DMS114 treated with DMSO at 0.1 percent for 48 hours (cell line): ENCODE results near the gene ZBTB45.
"Not testable (repeated sequence)": the region's sequence is repeated elsewhere in the genome, so short reads cannot be mapped to it uniquely, and the experiment has no call there.

Source experiments
- DNase-seq: peaks from one replicate; lab custom pipeline; 2025; ENCODE audit not compliant: unreplicated experiment; lab: John Stamatoyannopoulos, UW

Gene ZBTB45

GRCh38 chr19:58539169-58539559 is 19.6 kb upstream of the ZBTB45 start:
- DNase-seq, result not testable (repeated sequence)

DNA sequence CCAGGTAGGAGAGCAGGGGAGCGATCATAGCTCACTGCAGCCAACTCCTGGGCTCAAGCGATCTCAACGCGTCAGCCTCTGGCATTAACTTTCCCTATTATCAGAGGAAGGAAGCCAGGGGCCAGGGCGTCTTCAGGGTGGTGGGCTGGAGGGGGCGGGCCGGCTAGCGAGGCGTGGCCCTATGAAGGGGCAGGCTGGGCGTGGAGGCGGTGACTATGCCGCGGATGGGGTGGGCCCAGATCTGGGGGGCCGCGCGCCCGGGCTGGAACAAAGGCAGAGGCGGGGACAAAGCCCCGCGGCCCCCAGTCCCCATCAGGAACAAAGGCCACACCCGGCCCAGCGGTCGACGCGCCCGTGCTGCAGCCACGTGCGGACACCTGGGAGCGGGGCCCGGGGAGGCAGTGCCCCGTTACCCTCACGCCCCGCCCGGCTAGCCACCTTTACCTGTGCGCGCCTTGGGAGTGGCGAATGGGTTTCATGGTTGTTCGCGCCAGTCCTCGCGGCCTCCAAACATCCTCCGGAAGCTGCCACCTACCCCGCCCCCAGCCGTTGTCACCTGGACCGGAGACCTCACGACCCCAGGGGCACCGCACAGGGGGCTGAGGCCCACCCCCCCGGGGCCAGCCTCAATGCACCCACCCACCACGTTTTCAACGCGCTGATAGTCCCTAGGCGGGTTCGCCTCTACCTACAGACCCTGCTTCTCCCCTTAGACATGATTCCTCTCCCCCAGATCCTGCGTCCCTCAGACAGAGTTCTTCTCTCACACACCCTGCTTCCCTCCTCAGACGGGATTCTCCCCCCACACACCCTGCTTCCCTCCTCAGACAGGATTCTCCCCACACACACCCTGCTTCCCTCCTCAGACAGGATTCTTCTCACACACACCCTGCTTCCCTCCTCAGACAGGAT is 18.9 kb upstream of the ZBTB45 start:
- DNase-seq, result no peak

GRCh38 chr19:58536852-58537798 is 17.5 kb upstream of the ZBTB45 start:
- no peak for DNase-seq

DNA sequence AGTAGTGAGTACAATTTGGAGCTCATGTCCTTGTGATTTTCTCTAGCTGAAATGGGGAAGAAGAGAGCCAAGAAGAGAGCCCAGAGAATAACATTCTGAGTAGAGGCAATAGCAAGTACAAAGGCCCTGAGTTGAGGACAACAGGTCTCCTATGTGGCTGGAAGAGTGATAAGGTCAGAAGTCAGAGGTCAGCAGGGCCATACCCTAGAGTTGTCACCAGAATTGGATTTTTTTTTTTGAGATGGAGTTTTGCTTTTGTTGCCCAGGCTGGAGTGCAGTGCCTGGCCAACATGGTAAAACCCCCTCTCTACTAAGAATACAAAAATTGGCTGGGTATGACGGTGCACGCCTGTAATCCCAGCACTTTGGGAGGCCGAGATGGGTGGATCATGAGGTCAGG is 16.2 kb upstream of the ZBTB45 start:
- DNase-seq, result no peak

DNA sequence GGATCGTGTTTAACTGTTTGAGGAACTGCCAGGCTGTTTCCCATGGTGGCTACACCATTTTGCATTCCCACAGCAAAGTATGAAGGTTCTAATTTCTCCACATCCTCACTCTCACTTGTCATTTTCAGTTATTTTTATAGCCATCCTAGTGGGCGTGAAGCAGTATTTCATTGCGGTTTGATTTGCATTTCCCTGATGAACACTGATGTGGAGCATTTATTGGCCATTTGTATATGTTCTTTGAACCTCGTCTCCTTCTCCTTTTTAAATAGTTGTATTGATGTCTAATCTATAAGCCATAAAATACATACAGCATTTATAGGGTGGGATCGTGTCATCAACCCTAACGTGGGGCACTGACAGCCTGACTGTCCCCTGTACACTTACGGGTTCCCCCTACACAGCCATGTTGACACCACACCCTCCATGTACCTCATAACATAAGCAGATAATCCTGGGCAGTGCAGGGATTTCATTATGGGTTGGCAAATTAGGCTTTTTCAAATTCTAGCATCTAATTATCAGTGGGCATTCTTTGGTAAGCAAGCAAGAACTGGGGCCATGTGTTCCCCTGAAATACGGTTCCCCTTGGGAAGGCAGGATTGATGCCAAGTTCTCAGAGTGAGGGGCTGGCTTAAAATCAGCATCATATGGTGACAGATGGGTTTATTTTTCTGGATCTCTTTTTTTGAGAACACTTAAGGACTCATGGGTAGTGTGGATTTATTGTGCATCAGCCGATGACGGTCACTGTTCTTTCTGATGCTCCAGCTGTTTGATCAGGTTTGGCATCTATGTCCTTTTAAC is 11.6 kb upstream of the ZBTB45 start:
- no peak for DNase-seq

DNA sequence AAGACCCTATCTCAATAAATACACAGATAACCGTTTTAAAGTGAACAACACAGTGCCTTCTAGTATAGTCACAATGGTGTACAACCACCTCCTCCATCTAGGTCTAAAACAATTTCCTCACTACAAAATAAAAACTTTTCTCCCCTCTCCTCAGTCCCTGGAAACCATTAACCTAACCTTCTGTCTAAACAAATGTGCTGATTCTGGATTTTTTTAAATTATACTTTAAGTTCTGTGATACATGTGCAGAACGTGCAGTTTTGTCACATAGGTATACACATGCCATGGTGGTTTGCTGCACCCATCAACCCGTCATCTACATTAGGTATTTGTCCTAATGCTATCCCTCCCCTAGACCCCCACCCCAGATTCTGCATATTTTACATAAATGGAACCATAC is 9.8 kb upstream of the ZBTB45 start:
- no peak for DNase-seq

DNA sequence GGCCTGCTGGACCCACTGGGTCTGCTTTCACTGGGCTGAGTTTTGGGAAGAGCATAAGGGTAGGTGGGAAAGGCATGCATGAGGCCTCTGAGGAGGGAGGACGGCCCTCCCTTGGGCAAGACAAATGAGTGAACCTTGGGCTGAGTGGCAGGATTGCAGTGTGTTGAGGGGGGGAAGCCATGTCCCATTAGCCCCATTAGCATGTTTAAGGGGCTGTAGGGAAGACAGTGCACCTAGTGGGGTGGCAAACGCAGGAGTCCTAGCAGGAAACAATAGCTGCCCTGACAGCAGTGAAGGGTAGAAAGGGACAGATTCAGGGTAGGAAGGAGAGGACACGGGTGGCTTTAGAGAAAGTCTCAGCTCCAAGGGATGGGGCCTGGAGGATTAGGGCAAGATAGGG is 3.1 kb upstream of the ZBTB45 start:
- no peak for DNase-seq

DNA sequence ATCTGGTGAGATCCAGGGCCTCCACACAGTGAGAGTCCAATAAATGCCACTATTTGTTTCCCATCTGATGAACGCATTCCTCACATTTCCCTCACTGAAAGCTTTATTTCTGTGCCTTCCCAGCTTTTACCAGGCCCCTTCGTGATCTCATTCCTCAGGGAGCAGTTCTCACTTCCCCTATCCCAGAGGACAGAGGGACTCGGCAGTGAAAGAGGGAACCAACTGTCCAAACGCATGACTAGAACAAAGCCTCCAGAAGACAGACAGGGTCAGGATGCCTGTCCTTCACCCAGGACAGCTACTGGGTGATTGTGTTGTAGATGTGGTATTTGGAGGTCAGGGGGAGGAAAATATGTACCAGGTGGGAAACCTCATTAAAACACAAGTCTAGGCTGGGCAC is 2.0 kb upstream of the ZBTB45 start:
- no peak for DNase-seq

GRCh38 chr19:58520257-58520599 is 618 bp upstream of the ZBTB45 start:
- no peak for DNase-seq

GRCh38 chr19:58519087-58519354 is 589 bp downstream of the ZBTB45 start:
- peak; percentile 53 for DNase-seq

DNA sequence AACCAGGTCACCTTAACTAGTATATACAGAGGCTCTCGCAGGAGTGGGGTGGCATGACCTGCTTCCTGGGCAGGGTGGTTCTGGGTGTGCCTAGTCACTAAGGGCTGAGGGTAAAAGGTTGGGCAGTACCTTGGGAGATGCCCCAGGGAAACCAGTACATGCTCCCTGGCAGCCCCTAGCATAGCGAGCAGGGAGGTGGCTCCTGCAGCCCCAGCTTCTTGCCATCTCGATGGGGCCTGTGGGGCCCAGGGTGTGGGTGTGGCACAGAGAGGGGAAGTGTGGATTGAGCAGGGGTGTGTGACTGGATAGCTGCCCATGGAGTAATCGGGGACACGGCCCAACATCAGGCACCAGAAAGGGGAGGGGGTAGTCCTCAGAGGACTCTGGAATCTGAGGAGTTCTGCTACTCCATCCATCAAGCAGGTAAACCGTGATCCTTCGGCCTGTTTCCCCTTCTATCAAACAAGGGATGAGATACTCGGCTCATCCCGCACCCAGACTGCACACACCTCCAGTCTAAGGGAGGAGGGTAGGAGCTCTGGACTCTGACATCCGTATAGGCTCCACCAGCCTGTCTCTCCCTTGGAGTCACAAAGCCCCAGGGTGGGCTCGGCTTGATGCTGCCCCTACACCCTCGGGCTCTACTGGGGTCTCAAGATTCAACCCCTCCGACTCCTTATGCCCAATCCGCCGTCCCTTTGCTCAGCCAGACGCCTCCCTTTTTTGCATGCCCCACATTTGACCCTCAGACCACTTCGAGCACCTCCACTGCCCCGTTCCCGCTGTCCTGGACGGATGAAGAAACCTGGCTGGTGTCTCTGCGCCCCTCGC is 1.1 kb downstream of the ZBTB45 start:
- no peak for DNase-seq

GRCh38 chr19:58516964-58517833 is 2.4 kb downstream of the ZBTB45 start:
- no peak for DNase-seq

DNA sequence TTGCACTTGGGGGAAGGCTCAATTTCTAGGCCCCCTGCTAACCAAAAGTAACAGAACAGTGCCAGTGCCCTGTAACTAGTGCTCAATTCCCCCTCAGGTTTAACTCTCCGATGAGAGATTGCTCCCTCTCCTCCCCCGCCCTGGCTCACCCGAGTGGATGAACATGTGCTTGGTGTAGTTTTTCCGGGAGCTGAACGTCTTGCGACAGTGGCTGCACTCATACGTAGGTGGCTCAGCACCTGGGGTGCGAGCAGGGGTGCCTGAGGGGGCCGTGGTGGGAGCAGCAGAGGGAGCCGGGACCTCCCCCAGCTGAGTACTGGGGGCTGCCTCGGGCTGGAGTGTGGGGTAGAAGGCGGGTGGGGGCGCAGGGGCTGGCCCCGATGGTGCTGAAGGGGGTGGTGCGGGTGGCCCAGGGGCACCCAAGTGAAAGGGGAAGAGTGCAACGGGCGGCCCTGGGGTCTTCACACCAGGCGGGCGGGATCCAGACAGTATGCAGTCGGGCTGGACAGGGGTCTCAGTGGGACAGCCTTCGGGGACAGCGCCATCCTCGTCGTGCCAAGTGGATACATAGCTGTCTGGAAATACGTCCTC is 3.3 kb downstream of the ZBTB45 start:
- no peak for DNase-seq

GRCh38 chr19:58515259-58515658 is 4.4 kb downstream of the ZBTB45 start:
- no peak for DNase-seq

- DNase-seq, result no peak
These were observed 5.0 kb downstream of the ZBTB45 start for GRCh38 chr19:58514564-58515022.

- DNase-seq, result no peak
These were observed 5.7 kb downstream of the ZBTB45 start for GRCh38 chr19:58513694-58514563.

GRCh38 chr19:58513213-58513693 is 6.4 kb downstream of the ZBTB45 start:
- DNase-seq, result no peak
